SK-N-SH treated with all-trans-retinoic acid at 6 μM for 48 hours (cell line): ENCODE data around the gene SARS1.

ENCODE experiments used
- ATAC-seq: fragments of 200-7000 bp; cut with Tn5 transposase; 3 replicates; pipeline ENCODE4 v1.9.1; 2020; ENCODE audit warnings: mild to moderate bottlenecking, moderate library complexity
- ARNTL ChIP-seq: fragments of 450-650 bp; formaldehyde crosslinking; IDR thresholded peaks from 2 replicates; pipeline ENCODE4 v1.5.0; 2020; ENCODE audit warnings: low read depth, mild to moderate bottlenecking, moderate library complexity, borderline replicate concordance
- CSDC2 ChIP-seq: fragments of 250-450 bp; sonication (Bioruptor Pico); IDR thresholded peaks from 2 replicates; pipeline ENCODE4 v1.5.0; 2020; ENCODE audit warnings: mild to moderate bottlenecking, moderate library complexity
- ESRRG ChIP-seq: fragments of 250-450 bp; sonication (Bioruptor Pico); IDR thresholded peaks from 2 replicates; pipeline ENCODE4 v1.6.1; 2021; ENCODE audit warnings: mild to moderate bottlenecking
- GLIS3 ChIP-seq: fragments of 250-450 bp; sonication (Bioruptor Pico); IDR thresholded peaks from 2 replicates; pipeline ENCODE4 v1.5.0; 2020; ENCODE audit warnings: mild to moderate bottlenecking, moderate library complexity
- ISL1 ChIP-seq: fragments of 250-450 bp; sonication (Bioruptor Pico); IDR thresholded peaks from 2 replicates; pipeline ENCODE4 v2.1.2; 2022; ENCODE audit warnings: mild to moderate bottlenecking, moderate library complexity
- OSR1 ChIP-seq: fragments of 250-450 bp; sonication (Bioruptor Pico); IDR thresholded peaks from 2 replicates; pipeline ENCODE4 v1.8.0; 2022; ENCODE audit warnings: moderate library complexity, mild to moderate bottlenecking, inconsistent platforms
- PPARA ChIP-seq: fragments of 250-450 bp; sonication (Bioruptor Pico); IDR thresholded peaks from 2 replicates; pipeline ENCODE4 v1.5.0; 2020; ENCODE audit warnings: mild to moderate bottlenecking, borderline replicate concordance
- RARB ChIP-seq: fragments of 250-450 bp; sonication (Bioruptor Pico); IDR thresholded peaks from 2 replicates; pipeline ENCODE4 v1.8.0; 2021; ENCODE audit warnings: mild to moderate bottlenecking, moderate library complexity
- TCF4 ChIP-seq: fragments of 250-450 bp; sonication (Bioruptor Pico); IDR thresholded peaks from 2 replicates; pipeline ENCODE4 v1.8.0; 2021; ENCODE audit warnings: mild to moderate bottlenecking, moderate library complexity, borderline replicate concordance
- TOX ChIP-seq: fragments of 250-450 bp; sonication (Bioruptor Pico); IDR thresholded peaks from 2 replicates; pipeline ENCODE4 v1.8.0; 2021; ENCODE audit warnings: mild to moderate bottlenecking, moderate library complexity, borderline replicate concordance
- ZC3H10 ChIP-seq: fragments of 250-450 bp; sonication (Bioruptor Pico); IDR thresholded peaks from 2 replicates; pipeline ENCODE4 v1.5.1; 2021; ENCODE audit warnings: mild to moderate bottlenecking, moderate library complexity
- ZFP3 ChIP-seq: fragments of 250-450 bp; sonication (Bioruptor Pico); IDR thresholded peaks from 2 replicates; pipeline ENCODE4 v1.5.0; 2020; ENCODE audit warnings: mild to moderate bottlenecking, moderate library complexity
- ZNF565 ChIP-seq: fragments of 450-650 bp; formaldehyde crosslinking; conservative IDR thresholded peaks from 2 replicates; pipeline ENCODE4 v1.5.0; 2020; ENCODE audit warnings: low read depth, mild to moderate bottlenecking, moderate library complexity
- ZNF70 ChIP-seq: fragments of 450-650 bp; formaldehyde crosslinking; IDR thresholded peaks from 2 replicates; pipeline ENCODE4 v1.5.0; 2020; ENCODE audit warnings: mild to moderate bottlenecking, moderate library complexity
- TF ChIP-seq, protein P1 (sequence below): fragments of 250-450 bp; sonication (Bioruptor Pico); IDR thresholded peaks from 2 replicates; pipeline ENCODE4 v1.8.0; 2020; ENCODE audit warnings: mild to moderate bottlenecking, moderate library complexity, borderline replicate concordance
- TF ChIP-seq, protein P2 (sequence below): fragments of 250-450 bp; sonication (Bioruptor Pico); IDR thresholded peaks from 2 replicates; pipeline ENCODE4 v1.5.1; 2021; ENCODE audit warnings: mild to moderate bottlenecking, moderate library complexity
- TF ChIP-seq, protein P3 (sequence below): fragments of 250-450 bp; sonication (Bioruptor Pico); IDR thresholded peaks from 2 replicates; pipeline ENCODE4 v1.8.0; 2021; ENCODE audit warnings: low read depth, mild to moderate bottlenecking, moderate library complexity, borderline replicate concordance
- TF ChIP-seq, protein P4 (sequence below): fragments of 250-450 bp; sonication (Bioruptor Pico); IDR thresholded peaks from 2 replicates; pipeline ENCODE4 v1.5.1; 2020; ENCODE audit warnings: low read depth, mild to moderate bottlenecking, moderate library complexity

The SARS1 gene

DNA sequence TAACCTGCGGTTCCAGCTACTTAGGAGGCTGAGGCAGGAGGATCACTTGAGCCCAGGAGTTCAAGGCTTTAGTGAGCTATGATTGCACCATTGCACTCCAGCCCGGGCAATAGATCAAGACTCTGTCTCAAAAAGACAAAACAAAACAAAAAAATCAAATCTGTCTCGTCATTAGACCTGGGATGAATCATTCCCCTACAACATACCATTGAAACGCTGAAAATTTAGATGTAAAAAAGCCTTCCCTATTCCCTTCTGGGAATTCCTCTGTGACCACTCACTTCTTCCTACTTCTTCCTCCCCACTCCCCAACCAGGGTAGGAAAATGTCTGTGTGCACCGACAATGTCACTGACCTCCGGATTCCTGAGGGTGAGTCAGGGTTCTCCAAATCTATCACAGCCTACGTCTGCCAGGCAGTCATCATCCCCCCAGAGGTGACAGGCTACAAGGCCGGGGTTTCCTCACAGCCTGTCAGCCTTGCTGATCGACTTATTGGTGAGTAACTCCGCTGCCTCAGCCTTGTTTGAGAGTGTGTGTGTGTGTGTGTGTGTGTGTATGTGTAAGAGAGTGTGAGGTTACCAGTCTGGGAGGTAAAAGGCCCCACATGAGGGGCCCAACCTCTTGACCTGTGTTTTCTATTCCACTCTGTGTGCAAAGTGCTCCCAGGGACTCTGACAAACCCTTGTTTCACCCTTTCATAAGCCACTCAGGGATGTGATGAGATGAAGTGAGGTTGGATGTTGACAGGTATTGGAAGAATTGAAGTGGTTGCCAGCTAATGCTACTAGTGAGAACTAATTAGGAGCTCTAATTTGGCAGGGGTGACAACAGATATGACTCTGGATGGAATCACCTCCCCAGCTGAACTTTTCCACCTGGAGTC, 16.3 kb upstream of the SARS1 start:
- no peak for TF ChIP-seq RARB (CRISPR knock-in tag)
- TF ChIP-seq, protein P1, sequence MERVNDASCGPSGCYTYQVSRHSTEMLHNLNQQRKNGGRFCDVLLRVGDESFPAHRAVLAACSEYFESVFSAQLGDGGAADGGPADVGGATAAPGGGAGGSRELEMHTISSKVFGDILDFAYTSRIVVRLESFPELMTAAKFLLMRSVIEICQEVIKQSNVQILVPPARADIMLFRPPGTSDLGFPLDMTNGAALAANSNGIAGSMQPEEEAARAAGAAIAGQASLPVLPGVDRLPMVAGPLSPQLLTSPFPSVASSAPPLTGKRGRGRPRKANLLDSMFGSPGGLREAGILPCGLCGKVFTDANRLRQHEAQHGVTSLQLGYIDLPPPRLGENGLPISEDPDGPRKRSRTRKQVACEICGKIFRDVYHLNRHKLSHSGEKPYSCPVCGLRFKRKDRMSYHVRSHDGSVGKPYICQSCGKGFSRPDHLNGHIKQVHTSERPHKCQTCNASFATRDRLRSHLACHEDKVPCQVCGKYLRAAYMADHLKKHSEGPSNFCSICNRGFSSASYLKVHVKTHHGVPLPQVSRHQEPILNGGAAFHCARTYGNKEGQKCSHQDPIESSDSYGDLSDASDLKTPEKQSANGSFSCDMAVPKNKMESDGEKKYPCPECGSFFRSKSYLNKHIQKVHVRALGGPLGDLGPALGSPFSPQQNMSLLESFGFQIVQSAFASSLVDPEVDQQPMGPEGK (CRISPR knock-in tag): no peak
- TF ChIP-seq, protein P2, sequence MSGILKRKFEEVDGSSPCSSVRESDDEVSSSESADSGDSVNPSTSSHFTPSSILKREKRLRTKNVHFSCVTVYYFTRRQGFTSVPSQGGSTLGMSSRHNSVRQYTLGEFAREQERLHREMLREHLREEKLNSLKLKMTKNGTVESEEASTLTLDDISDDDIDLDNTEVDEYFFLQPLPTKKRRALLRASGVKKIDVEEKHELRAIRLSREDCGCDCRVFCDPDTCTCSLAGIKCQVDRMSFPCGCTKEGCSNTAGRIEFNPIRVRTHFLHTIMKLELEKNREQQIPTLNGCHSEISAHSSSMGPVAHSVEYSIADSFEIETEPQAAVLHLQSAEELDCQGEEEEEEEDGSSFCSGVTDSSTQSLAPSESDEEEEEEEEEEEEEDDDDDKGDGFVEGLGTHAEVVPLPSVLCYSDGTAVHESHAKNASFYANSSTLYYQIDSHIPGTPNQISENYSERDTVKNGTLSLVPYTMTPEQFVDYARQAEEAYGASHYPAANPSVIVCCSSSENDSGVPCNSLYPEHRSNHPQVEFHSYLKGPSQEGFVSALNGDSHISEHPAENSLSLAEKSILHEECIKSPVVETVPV (CRISPR knock-in tag): no peak
- no peak for TF ChIP-seq ZNF70 (CRISPR knock-in tag)
- TF ChIP-seq OSR1 (CRISPR knock-in tag): no peak
- no peak for TF ChIP-seq ZC3H10 (CRISPR knock-in tag)
- TF ChIP-seq TCF4 (CRISPR knock-in tag): no peak
- no peak for TF ChIP-seq ESRRG (CRISPR knock-in tag)
- TF ChIP-seq, protein P3, sequence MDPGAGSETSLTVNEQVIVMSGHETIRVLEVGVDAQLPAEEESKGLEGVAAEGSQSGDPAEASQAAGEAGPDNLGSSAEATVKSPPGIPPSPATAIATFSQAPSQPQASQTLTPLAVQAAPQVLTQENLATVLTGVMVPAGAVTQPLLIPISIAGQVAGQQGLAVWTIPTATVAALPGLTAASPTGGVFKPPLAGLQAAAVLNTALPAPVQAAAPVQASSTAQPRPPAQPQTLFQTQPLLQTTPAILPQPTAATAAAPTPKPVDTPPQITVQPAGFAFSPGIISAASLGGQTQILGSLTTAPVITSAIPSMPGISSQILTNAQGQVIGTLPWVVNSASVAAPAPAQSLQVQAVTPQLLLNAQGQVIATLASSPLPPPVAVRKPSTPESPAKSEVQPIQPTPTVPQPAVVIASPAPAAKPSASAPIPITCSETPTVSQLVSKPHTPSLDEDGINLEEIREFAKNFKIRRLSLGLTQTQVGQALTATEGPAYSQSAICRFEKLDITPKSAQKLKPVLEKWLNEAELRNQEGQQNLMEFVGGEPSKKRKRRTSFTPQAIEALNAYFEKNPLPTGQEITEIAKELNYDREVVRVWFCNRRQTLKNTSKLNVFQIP (CRISPR knock-in tag): no peak
- no peak for TF ChIP-seq PPARA
- no peak for TF ChIP-seq CSDC2 (CRISPR knock-in tag)
- TF ChIP-seq ZFP3 (CRISPR knock-in tag): no peak; the same call in 1 of the 2 replicates
- TF ChIP-seq ARNTL: no peak
- TF ChIP-seq GLIS3: no peak
- ATAC-seq: peak; percentile 82

DNA sequence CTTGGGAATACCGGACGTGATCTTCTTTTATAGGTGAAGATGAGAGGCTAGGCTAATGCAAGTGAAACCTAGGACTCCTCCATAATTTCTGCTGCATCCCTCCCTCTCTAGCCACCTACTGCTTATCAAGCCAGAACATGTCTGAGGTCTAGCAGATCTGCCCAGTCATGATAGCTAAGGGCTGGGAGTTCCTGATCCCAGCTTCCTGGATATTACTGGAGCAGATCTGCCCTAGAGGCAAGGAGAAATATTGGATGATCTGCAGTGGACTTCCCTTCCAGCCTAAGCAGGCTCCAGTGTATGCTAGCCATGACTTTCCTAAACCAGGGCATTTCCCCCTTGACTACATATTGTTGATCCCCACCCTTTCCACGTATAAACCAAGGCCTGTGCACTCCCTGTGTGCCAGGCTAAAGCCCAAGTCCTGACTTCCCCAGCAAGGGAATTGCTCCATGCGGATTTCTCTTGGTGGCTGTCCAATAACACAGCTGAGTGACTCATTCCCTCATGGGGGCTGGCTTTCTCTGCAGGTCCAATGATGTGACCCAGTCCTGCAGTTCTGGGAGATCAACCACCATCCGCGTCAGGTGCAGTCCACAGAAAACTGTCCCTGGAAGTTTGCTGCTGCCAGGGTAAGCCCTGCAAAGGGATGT, 15.5 kb upstream of the SARS1 start:
- TF ChIP-seq, protein P4, sequence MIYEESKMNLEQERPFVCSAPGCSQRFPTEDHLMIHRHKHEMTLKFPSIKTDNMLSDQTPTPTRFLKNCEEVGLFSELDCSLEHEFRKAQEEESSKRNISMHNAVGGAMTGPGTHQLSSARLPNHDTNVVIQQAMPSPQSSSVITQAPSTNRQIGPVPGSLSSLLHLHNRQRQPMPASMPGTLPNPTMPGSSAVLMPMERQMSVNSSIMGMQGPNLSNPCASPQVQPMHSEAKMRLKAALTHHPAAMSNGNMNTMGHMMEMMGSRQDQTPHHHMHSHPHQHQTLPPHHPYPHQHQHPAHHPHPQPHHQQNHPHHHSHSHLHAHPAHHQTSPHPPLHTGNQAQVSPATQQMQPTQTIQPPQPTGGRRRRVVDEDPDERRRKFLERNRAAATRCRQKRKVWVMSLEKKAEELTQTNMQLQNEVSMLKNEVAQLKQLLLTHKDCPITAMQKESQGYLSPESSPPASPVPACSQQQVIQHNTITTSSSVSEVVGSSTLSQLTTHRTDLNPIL (CRISPR knock-in tag): no peak
- TF ChIP-seq TOX: no peak
- TF ChIP-seq RARB (CRISPR knock-in tag): no peak
- no peak for TF ChIP-seq TCF4 (CRISPR knock-in tag)
- TF ChIP-seq ARNTL: no peak
- TF ChIP-seq, protein P2 (CRISPR knock-in tag): no peak
- TF ChIP-seq ISL1 (CRISPR knock-in tag): no peak
- TF ChIP-seq, protein P1 (CRISPR knock-in tag): no peak
- peak; percentile 65 for ATAC-seq

DNA sequence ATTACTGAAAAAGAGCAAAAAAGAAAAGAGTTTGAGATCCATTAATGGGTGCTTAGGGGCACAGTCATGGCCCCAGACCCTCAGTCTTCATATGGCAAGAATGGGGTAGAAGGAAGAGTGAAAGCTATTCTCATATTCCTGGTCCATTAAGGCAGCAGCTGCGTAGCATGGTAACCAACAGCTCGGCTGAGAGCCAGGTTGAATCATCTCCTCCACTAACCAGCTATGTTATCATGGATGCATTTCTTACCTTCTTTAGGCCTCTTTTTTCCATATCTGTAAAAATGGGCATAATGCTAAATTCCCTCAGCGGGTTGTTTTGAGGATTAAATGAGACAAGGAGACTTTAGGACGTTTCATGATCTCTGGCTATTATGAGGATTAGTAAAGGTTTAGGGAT, 15.0 kb upstream of the SARS1 start:
- TF ChIP-seq, protein P3 (CRISPR knock-in tag): no peak
- TF ChIP-seq, protein P4 (CRISPR knock-in tag): no peak
- TF ChIP-seq PPARA (no peak), ISL1 (CRISPR knock-in tag) (no peak), ZNF565 (CRISPR knock-in tag) (no peak), ARNTL (no peak), OSR1 (CRISPR knock-in tag) (no peak)
- TF ChIP-seq, all 23 proteins: peak for 0
- peak; percentile 7; the same call in 2 of the 3 replicates for ATAC-seq
